ENCODE results near the gene MEF2A. TPM values are rescaled to one million over a fixed set of nuclear protein-coding genes. Genes with fewer than 3 reads are reported as not detected.

Gene MEF2A
- total RNA-seq, 2 donors from 2014 or later = 164 to 168 TPM

- ATAC-seq (ENCODE audit: insufficient number of reproducible peaks, low FRiP score, low read depth) (no peak), DNase-seq (ENCODE audit: low spot score) (no peak)
- no peaks in the 10 kb centered on the region for H3K27me3 ChIP-seq (replicated peaks; ENCODE audit: insufficient read depth)
- H3K4me1 ChIP-seq (ENCODE audit: control insufficient read depth in 1 of 2, low read depth in 2 of 2) = no peaks in the 10 kb centered on the region
- no peak overlapping the region for H3K4me3 ChIP-seq
- H3K27ac ChIP-seq = no peak overlapping the region
- TF ChIP-seq CTCF (IDR thresholded peaks at IDR 0.05) = no peak
- no peaks in the 10 kb centered on the region for H3K36me3 ChIP-seq
- no peaks in the 10 kb centered on the region for H3K9me3 ChIP-seq
These were observed 20.2 kb upstream of the MEF2A start for GRCh38 chr15:99545605-99546004.

GRCh38 chr15:99546441-99547100 lies 19.2 kb upstream of the MEF2A start:
- TF ChIP-seq CTCF (IDR thresholded peaks at IDR 0.05) = no peak

DNA sequence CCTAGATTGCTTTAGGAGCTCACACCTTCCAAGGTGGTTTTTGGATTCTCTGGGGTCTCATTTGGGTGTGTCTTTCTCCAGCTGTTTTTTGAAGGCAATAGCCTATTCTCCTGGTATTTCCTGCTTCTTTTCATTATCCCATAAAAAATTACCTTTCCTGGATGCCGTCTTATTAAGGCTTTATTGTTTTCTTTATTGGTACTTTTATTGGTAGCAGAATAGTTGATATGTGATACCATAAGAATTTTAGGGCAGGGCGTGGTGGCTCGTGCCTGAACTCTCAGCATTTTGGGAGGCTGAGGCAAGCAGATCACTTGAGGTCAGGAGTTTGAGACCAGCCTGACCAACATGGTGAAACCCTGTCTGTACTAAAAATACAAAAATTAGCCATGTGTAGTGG lies 18.3 kb upstream of the MEF2A start:
- no peak for TF ChIP-seq CTCF (IDR thresholded peaks at IDR 0.05)
- Histone ChIP-seq H3K4me3 (no peak overlapping the region), H3K27ac (no peak overlapping the region), H3K4me1 (ENCODE audit: control insufficient read depth in 1 of 2, low read depth in 2 of 2) (no peaks in the 10 kb centered on the region), H3K27me3 (replicated peaks; ENCODE audit: insufficient read depth) (no peaks in the 10 kb centered on the region), H3K36me3 (no peaks in the 10 kb centered on the region), H3K9me3 (no peaks in the 10 kb centered on the region)
- no peak for ATAC-seq (ENCODE audit: insufficient number of reproducible peaks, low FRiP score, low read depth)
- DNase-seq (ENCODE audit: low spot score) = no peak

More at GRCh38 chr15:99546441-99547100, 19.2 kb upstream of the MEF2A start:
- Histone ChIP-seq H3K4me3 (no peak overlapping the region), H3K27ac (no peak overlapping the region), H3K36me3 (no peaks in the 10 kb centered on the region), H3K27me3 (replicated peaks; ENCODE audit: insufficient read depth) (no peaks in the 10 kb centered on the region), H3K4me1 (ENCODE audit: control insufficient read depth in 1 of 2, low read depth in 2 of 2) (no peaks in the 10 kb centered on the region), H3K9me3 (no peaks in the 10 kb centered on the region)
- DNase-seq (ENCODE audit: low spot score) (no peak), ATAC-seq (ENCODE audit: insufficient number of reproducible peaks, low FRiP score, low read depth) (no peak)

GRCh38 chr15:99550077-99550476 lies 15.7 kb upstream of the MEF2A start:
- DNase-seq (ENCODE audit: low spot score) (no peak), ATAC-seq (ENCODE audit: insufficient number of reproducible peaks, low FRiP score, low read depth) (no peak)
- Histone ChIP-seq H3K27ac (no peak overlapping the region), H3K9me3 (no peaks in the 10 kb centered on the region), H3K36me3 (no peaks in the 10 kb centered on the region), H3K27me3 (replicated peaks; ENCODE audit: insufficient read depth) (no peaks in the 10 kb centered on the region), H3K4me1 (ENCODE audit: control insufficient read depth in 1 of 2, low read depth in 2 of 2) (no peaks in the 10 kb centered on the region), H3K4me3 (no peak overlapping the region)
- TF ChIP-seq CTCF (IDR thresholded peaks at IDR 0.05) = no peak

DNA sequence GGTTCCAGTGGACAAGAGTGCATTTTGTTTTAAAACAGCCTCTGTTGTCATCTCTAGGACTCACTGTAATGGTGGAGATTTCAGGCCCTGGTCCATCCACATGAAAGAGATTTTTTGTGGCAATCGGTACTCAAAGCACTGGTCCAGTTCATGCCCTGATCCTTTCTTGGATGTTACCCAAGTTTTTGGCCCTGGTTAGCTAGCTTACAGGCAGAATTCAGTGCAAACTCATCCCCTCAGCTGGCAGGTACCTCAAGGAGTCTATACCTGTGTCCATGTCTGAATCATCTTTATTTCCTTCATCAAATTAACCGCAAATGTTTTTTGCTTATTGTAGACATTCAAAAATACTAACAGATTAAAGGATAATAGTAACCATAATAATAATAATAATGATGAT lies 13.7 kb upstream of the MEF2A start:
- no peak for DNase-seq (ENCODE audit: low spot score)
- Histone ChIP-seq H3K4me3 (no peak overlapping the region), H3K9me3 (no peaks in the 10 kb centered on the region), H3K4me1 (ENCODE audit: control insufficient read depth in 1 of 2, low read depth in 2 of 2) (no peaks in the 10 kb centered on the region), H3K27ac (no peak overlapping the region), H3K27me3 (replicated peaks; ENCODE audit: insufficient read depth) (no peaks in the 10 kb centered on the region), H3K36me3 (no peaks in the 10 kb centered on the region)
- no peak for TF ChIP-seq CTCF (IDR thresholded peaks at IDR 0.05)
- no peak for ATAC-seq (ENCODE audit: insufficient number of reproducible peaks, low FRiP score, low read depth)
